AG08396 (cell line): ENCODE measurements around the gene WDR90.

Experiments used
- DNase-seq: peaks from one replicate; pipeline ENCODE4 v3.0.0; 2012; ENCODE audit warnings: low spot score, mixed read lengths

Gene WDR90

GRCh38 chr16:676913-677312, 27.7 kb downstream of the WDR90 start:
- no peak for DNase-seq

GRCh38 chr16:677316-678190, 28.4 kb downstream of the WDR90 start:
- DNase-seq, result no peak

- DNase-seq, result no peak
Observed at GRCh38 chr16:678209-678857, 29.2 kb downstream of the WDR90 start.

GRCh38 chr16:678858-679813, 30.0 kb downstream of the WDR90 start:
- DNase-seq, result peak; percentile 60

GRCh38 chr16:679814-680624, 30.9 kb downstream of the WDR90 start, which contains the start of gene STUB1:
Gene STUB1, plus strand, starts transcription at chr16:680410. Its CDS starts 116 bp downstream, at chr16:680526.
- DNase-seq, result peak; percentile 94

- DNase-seq, result peak; percentile 43
Observed at GRCh38 chr16:680625-680945, 31.4 kb downstream of the WDR90 start.

- peak; percentile 47 for DNase-seq
Observed at GRCh38 chr16:680967-681745, 32.0 kb downstream of the WDR90 start.

- DNase-seq, result no peak
Observed at GRCh38 chr16:681746-682427, 32.7 kb downstream of the WDR90 start.

GRCh38 chr16:682493-683395, 33.6 kb downstream of the WDR90 start:
- no peak for DNase-seq

GRCh38 chr16:683396-684070, 34.4 kb downstream of the WDR90 start:
- DNase-seq, result no peak

- peak; percentile 95 for DNase-seq
Observed at GRCh38 chr16:684071-684794, 35.1 kb downstream of the WDR90 start, which contains the start of gene JMJD8. Gene JMJD8, minus strand, starts transcription at chr16:684334. Its CDS starts 15 bp downstream, at chr16:684319.

GRCh38 chr16:684961-685696, 36.0 kb downstream of the WDR90 start:
- DNase-seq, result no peak

- DNase-seq, result peak; percentile 69
Observed at GRCh38 chr16:685967-686366, 36.8 kb downstream of the WDR90 start.

GRCh38 chr16:686459-687260, 37.5 kb downstream of the WDR90 start:
- no peak for DNase-seq

GRCh38 chr16:687499-687898, 38.3 kb downstream of the WDR90 start:
- DNase-seq, result no peak
